GM21528 (cell line): ENCODE measurements around the gene PTF1A.
A peak's percentile ranks its signal among the peaks of the same experiment; 100 is the strongest.

Experiments
- ATAC-seq: cut with Tn5 transposase; IDR thresholded peaks from one replicate; pipeline ENCODE4 v1.9.1; 2021; ENCODE audit warnings: mild to moderate bottlenecking, moderate library complexity; ENCODE audit not compliant: unreplicated experiment, low FRiP score

The PTF1A gene

GRCh38 chr10:23191764-23192711 lies at the start of gene PTF1A:
Gene PTF1A (plus strand): TSS chr10:23192312. CDS start chr10:23192531, 219 bp downstream.
- no peak for ATAC-seq

- no peak for ATAC-seq
Observed at GRCh38 chr10:23146258-23146657, 45.9 kb upstream of the PTF1A start.

GRCh38 chr10:23147035-23147434 lies 45.1 kb upstream of the PTF1A start:
- ATAC-seq, result no peak

- no peak for ATAC-seq
Observed at GRCh38 chr10:23148214-23148613, 43.9 kb upstream of the PTF1A start.

- ATAC-seq, result no peak
Observed at GRCh38 chr10:23150091-23150490, 42.0 kb upstream of the PTF1A start.

- no peak for ATAC-seq
Observed at GRCh38 chr10:23150610-23151009, 41.5 kb upstream of the PTF1A start.

- no peak for ATAC-seq
Observed at GRCh38 chr10:23151071-23151470, 41.0 kb upstream of the PTF1A start.

GRCh38 chr10:23155169-23155568 lies 36.9 kb upstream of the PTF1A start:
- no peak for ATAC-seq

- no peak for ATAC-seq
Observed at GRCh38 chr10:23156447-23157150, 35.5 kb upstream of the PTF1A start.

- peak; percentile 47 for ATAC-seq
Observed at GRCh38 chr10:23157239-23157681, 34.9 kb upstream of the PTF1A start.

- ATAC-seq, result peak; percentile 72
Observed at GRCh38 chr10:23157691-23158369, 34.3 kb upstream of the PTF1A start.

GRCh38 chr10:23158370-23158769 lies 33.7 kb upstream of the PTF1A start:
- peak; percentile 71 for ATAC-seq

- no peak for ATAC-seq
Observed at GRCh38 chr10:23171232-23171876, 20.8 kb upstream of the PTF1A start.

- ATAC-seq, result no peak
Observed at GRCh38 chr10:23172429-23173213, 19.5 kb upstream of the PTF1A start.

- ATAC-seq, result no peak
Observed at GRCh38 chr10:23173214-23174073, 18.7 kb upstream of the PTF1A start.

GRCh38 chr10:23174074-23174976 lies 17.8 kb upstream of the PTF1A start:
- ATAC-seq, result no peak

GRCh38 chr10:23174977-23175512 lies 17.1 kb upstream of the PTF1A start:
- ATAC-seq, result no peak
